T follicular helper cell (primary cell): Measurements from ENCODE around the gene SMIM35.
"Not testable (repeated sequence)": the region's sequence is repeated elsewhere in the genome, so short reads cannot be mapped to it uniquely, and the experiment has no call there.

Source experiments
- DNase-seq: peaks from one replicate; pipeline ENCODE4 v3.0.0-alpha.2; 2020; ENCODE audit warnings: low read depth

The SMIM35 gene

GRCh38 chr11:118027694-118028093 lies 59.1 kb downstream of the SMIM35 start:
- no peak for DNase-seq

GRCh38 chr11:118021146-118021545 lies 65.6 kb downstream of the SMIM35 start:
- DNase-seq = no peak

- no peak for DNase-seq
Measured at GRCh38 chr11:118018401-118018800, 68.4 kb downstream of the SMIM35 start.

- DNase-seq = no peak
Measured at GRCh38 chr11:118017631-118018315, 69.0 kb downstream of the SMIM35 start.

- DNase-seq = no peak
Measured at GRCh38 chr11:118017111-118017510, 69.7 kb downstream of the SMIM35 start.

- DNase-seq = no peak
Measured at GRCh38 chr11:118016104-118016503, 70.7 kb downstream of the SMIM35 start.

- no peak for DNase-seq
Measured at GRCh38 chr11:118015385-118015841, 71.3 kb downstream of the SMIM35 start.

GRCh38 chr11:118014022-118014421 lies 72.7 kb downstream of the SMIM35 start:
- DNase-seq = no peak

GRCh38 chr11:118012083-118012669 lies 74.6 kb downstream of the SMIM35 start:
- DNase-seq = no peak

GRCh38 chr11:118010738-118011461 lies 75.9 kb downstream of the SMIM35 start:
- DNase-seq = no peak

GRCh38 chr11:118009864-118010737 lies 76.7 kb downstream of the SMIM35 start:
- no peak for DNase-seq

GRCh38 chr11:118008271-118008911 lies 78.4 kb downstream of the SMIM35 start:
- no peak for DNase-seq

GRCh38 chr11:118007563-118008270 lies 79.0 kb downstream of the SMIM35 start:
- DNase-seq = not testable (repeated sequence)

- DNase-seq = no peak
Measured at GRCh38 chr11:118007040-118007439, 79.7 kb downstream of the SMIM35 start.

GRCh38 chr11:118006153-118006534 lies 80.6 kb downstream of the SMIM35 start:
- no peak for DNase-seq

- DNase-seq = no peak
Measured at GRCh38 chr11:118005224-118006152, 81.3 kb downstream of the SMIM35 start.

GRCh38 chr11:118004543-118005223 lies 82.1 kb downstream of the SMIM35 start:
- DNase-seq = no peak

- DNase-seq = no peak
Measured at GRCh38 chr11:118003456-118003855, 83.3 kb downstream of the SMIM35 start.
